GM19043 (cell line): ENCODE measurements around the gene DAO.
"Not testable (repeated sequence)": the region's sequence is repeated elsewhere in the genome, so short reads cannot be mapped to it uniquely, and the experiment has no call there.

Source experiments
- ATAC-seq: cut with Tn5 transposase; IDR thresholded peaks from one replicate; pipeline ENCODE4 v1.9.1; 2021; ENCODE audit warnings: low read depth; ENCODE audit not compliant: unreplicated experiment

Gene DAO

DNA sequence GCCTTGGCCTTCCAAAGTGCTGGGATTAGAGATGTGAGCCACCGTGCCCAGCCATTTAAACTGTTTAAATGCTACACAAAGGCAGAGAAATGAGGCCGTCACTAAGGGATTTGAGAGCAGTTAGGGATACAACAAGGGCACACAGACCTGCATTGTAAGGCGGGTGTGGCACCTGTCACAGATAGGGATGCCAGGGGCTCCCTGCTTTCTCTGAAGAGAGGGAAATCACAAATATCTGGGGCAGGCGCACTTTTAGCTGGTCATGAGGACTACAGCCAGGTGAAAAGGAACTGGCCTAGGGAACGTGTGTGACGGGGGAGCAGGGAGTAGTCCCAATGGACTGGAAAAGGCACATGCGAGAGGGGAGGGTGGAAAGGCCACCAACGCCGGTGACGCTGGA lies 32.2 kb upstream of the DAO start:
- ATAC-seq, result no peak

DNA sequence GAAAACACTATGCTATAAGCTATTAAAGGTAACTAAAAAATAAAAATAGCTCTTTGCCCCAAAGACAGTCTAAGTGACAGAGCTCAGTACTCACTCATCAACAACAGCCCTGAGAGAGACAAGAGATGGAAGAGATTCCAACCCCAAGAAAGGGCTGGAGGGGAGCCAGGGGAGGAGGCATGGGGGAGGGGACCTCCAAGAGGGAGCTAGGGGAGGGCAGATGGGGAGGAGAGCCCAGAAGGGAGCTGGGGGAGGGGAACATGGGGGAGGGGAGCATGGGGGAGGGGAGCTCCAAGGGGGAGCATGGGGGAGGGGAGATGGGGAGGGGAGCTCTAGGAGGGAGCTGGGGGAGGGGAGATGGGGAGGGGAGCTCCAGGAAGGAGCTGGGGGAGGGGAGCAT lies 30.2 kb upstream of the DAO start:
- no peak for ATAC-seq

DNA sequence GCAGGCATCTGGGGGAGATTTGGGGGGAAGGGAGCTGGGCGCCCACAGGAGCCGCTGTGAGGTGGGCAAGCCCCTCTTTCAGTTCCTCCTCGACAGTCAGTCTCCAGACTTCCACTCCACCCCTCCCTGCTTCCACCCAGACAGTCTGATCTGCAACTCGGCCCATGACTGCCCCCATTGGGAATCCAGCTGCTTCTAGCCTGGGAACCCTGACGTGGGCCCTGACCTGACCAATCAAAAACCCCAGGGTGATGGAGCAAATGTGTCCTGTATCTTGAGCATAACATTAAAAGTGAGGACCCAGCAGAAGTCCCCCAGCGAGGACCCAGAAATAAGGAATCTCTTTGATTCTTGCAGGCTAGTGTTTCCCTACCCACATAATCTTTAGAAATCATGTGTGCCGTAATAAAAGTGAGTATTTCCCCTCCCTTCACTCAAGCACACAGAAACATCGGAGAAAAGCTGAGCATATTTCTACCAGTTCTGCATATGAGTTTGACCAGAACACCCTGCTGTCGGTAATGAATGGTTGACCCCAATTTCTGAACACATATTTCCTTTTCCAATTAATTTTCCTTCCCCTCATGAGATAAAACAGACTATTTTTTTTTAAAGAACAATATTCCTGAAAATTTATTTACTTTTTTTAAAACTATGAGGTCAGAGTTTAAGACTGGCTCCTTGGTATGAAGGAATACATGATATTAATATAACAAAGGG lies 28.9 kb upstream of the DAO start:
- ATAC-seq, result peak; percentile 66

- ATAC-seq, result no peak
Measured at GRCh38 chr12:108852674-108853309, 27.1 kb upstream of the DAO start.

GRCh38 chr12:108853426-108853825 lies 26.5 kb upstream of the DAO start:
- ATAC-seq, result no peak

DNA sequence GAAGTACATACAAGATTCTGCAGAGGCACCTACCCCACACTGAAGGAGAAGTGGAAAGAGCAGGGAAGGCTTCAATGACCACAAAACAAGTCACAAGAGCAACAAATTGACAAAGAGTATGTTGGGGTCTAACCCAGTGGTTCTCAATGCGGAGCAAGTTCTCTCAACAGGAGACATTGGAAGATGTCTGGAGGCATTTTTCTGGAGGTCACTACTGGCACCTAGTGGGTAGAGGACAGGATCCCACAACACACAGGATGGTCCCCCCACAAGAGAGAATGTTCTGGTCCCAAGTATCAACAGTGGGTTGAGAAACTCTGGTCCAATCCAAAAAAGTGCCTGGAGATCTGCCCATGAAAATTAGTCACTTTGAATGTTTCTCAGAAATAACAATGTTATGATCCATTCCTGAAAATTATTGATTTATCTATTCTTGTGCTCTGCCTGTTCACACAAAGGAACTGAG lies 25.9 kb upstream of the DAO start:
- no peak for ATAC-seq

- ATAC-seq, result no peak
Measured at GRCh38 chr12:108854451-108855283, 25.2 kb upstream of the DAO start.

GRCh38 chr12:108855284-108856169 lies 24.4 kb upstream of the DAO start:
- no peak for ATAC-seq

DNA sequence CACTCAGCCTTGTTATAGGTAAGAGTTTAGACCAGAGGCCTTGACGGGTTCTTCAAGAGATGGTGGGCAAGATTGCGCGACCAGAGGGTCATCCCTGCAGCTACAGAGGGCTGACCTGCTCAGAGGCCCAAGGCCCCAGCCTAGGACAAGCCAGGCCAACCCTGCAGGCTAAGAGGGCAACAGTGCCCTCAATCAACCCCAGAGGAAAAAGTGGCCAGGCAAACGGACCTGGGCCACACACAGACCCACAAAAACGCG lies 23.8 kb upstream of the DAO start:
- ATAC-seq, result no peak

DNA sequence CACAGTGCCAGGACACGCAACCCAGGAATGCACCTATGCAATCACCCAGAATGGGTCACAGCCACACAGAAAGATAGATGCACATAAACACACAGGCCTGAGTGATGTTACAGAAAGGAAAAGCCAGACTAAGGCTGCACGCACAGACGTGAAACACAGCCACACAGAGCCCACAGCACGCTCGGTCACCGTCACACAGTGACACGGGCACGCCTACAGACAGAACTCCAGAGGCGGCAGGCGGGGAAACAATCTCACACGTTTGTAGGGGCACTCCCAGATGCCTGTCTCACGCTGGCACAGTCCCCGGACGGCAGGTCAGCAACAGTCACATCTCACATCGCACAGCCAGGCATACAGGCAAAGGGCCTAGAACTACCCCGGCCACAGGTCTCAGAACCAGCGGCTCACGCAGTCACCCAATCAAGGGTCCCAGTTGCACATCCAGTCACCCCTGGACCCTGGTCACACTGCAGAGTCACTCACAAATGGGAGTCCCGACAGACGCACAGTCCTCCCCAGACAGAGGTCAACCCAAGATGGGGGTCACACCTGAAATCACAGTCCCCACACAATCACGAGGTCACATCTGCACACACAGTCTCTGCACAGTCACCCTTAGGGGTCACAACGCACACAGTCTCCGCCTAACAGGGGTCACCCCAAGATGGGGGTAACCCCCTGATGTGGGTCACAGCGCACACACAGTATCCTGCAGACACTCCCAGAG lies 23.3 kb upstream of the DAO start:
- peak; percentile 16 for ATAC-seq

DNA sequence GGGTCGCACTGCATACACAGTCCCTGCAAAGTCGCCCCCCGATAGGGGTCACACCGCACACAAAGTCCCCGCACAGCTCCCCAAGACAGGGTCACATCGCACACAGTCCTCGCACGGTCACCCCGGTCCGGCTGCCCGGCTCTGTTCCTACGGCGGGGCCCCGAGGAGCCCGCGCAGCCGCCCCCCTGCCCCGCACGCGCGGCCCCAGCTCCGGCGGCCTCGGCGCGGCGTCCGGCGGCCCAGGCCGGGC lies 22.8 kb upstream of the DAO start:
- no peak for ATAC-seq

GRCh38 chr12:108858311-108859074 lies 21.4 kb upstream of the DAO start:
- no peak for ATAC-seq

GRCh38 chr12:108859141-108859922 lies 20.6 kb upstream of the DAO start:
- not testable (repeated sequence) for ATAC-seq

- ATAC-seq, result no peak
Measured at GRCh38 chr12:108859923-108860291, 20.0 kb upstream of the DAO start.

DNA sequence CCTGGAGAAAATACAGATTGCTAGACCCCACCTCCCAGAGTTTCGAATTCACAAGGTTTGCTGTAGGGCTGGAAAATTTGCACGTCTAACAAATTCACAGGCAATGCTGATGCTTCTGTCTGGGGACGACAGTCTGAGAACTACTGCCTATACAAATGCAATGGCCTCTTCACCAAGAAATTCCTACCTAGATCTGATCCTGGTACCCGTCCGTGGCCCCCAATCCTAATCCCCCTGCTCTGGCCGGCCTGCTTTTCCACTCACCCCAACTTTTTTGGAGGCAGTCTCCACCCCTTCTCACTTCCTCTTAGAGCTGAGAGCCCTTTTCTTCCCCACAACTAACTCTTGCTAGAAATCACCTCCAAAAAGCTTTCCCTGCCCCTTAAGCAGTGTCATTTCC lies 19.4 kb upstream of the DAO start:
- ATAC-seq, result no peak

GRCh38 chr12:108861878-108862587 lies 17.9 kb upstream of the DAO start:
- no peak for ATAC-seq

DNA sequence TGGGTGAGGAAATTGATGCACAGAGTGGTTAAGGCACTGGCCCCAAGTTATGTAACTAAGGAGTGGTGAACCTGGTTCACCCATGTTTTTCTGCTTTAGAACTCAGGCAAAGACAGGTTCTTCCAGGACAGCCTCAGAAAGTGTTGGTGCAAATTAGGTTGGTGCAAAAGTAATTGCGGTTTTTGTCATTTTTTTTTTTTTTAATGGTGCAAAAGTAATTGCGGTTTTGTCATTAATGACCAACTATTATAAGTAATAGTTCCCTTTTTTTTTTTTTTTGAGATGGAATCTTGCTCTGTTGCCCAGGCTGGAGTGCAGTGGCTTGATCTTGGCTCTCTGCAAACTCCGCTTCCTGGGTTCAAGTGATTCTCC lies 17.3 kb upstream of the DAO start:
- ATAC-seq, result no peak

- ATAC-seq, result no peak
Measured at GRCh38 chr12:108865169-108865568, 14.7 kb upstream of the DAO start.
